Loucy (cell line): Measurements from ENCODE around the gene FLRT3.

Experiments used
- H2AFZ ChIP-seq: fragments of 200-600 bp; sonication (generic); 2 replicates; pipeline ENCODE4 v1.6.0; 2016; ENCODE audit warnings: antibody characterized with exemption, mild to moderate bottlenecking, low read length, moderate library complexity
- H3F3A ChIP-seq: fragments of 200-600 bp; 2 replicates; pipeline ENCODE4 v1.6.0; 2016; ENCODE audit warnings: antibody characterized with exemption, low read depth, mild to moderate bottlenecking
- H3K27me3 ChIP-seq: fragments of 200-600 bp; sonication (generic); 2 replicates; pipeline ENCODE4 v1.6.1; 2014; ENCODE audit warnings: low read length, mild to moderate bottlenecking; ENCODE audit not compliant: insufficient read depth, poor library complexity, severe bottlenecking
- H3K36me3 ChIP-seq: fragments of 200-600 bp; sonication (generic); 2 replicates; pipeline ENCODE4 v1.6.1; 2016; ENCODE audit warnings: low read length; ENCODE audit not compliant: insufficient read depth
- H3K4me1 ChIP-seq: fragments of 200-600 bp; sonication (generic); 2 replicates; pipeline ENCODE4 v1.5.1; 2014; ENCODE audit warnings: low read length, mild to moderate bottlenecking; ENCODE audit not compliant: insufficient read depth, poor library complexity, severe bottlenecking
- H3K4me2 ChIP-seq: fragments of 200-600 bp; sonication (generic); 2 replicates; pipeline ENCODE4 v1.6.0; 2014; ENCODE audit warnings: antibody characterized with exemption, low read length, low read depth, mild to moderate bottlenecking; ENCODE audit not compliant: poor library complexity, severe bottlenecking
- H3K4me3 ChIP-seq: fragments of 200-600 bp; sonication (generic); 2 replicates; pipeline ENCODE4 v1.5.1; 2014; ENCODE audit warnings: low read length, mild to moderate bottlenecking, mixed read lengths; ENCODE audit not compliant: poor library complexity, severe bottlenecking
- H3K79me2 ChIP-seq: fragments of 200-600 bp; sonication (generic); 2 replicates; pipeline ENCODE4 v1.6.1; 2014; ENCODE audit warnings: low read length; ENCODE audit not compliant: insufficient read depth
- H3K9ac ChIP-seq: fragments of 200-600 bp; sonication (generic); 2 replicates; pipeline ENCODE4 v1.6.0; 2014; ENCODE audit warnings: mild to moderate bottlenecking, low read depth, low read length, moderate library complexity; ENCODE audit not compliant: poor library complexity, severe bottlenecking
- H3K9me2 ChIP-seq: fragments of 200-600 bp; sonication (generic); replicated peaks from 2 replicates; pipeline ENCODE4 v1.6.1; 2016; ENCODE audit warnings: low read depth, low read length, mixed read lengths
- H3K9me3 ChIP-seq: fragments of 200-600 bp; sonication (generic); 2 replicates; pipeline ENCODE4 v1.6.1; 2014; ENCODE audit warnings: mild to moderate bottlenecking, antibody characterized with exemption, low read length, low read depth; ENCODE audit not compliant: insufficient read depth
- H4K20me1 ChIP-seq: fragments of 200-600 bp; sonication (generic); 2 replicates; pipeline ENCODE4 v1.6.0; 2014; ENCODE audit warnings: antibody characterized with exemption, low read length, mild to moderate bottlenecking; ENCODE audit not compliant: insufficient read depth, poor library complexity, severe bottlenecking
- CTCF ChIP-seq: fragments of 200-600 bp; sonication (generic); conservative IDR thresholded peaks from 2 replicates; pipeline ENCODE4 v1.5.1; 2014; ENCODE audit warnings: mild to moderate bottlenecking, antibody characterized with exemption, low read length
- EZH2phosphoT487 ChIP-seq: fragments of 200-600 bp; IDR thresholded peaks from 2 replicates; pipeline ENCODE4 v1.6.1; 2018; ENCODE audit warnings: antibody characterized with exemption, mild to moderate bottlenecking, moderate library complexity, borderline replicate concordance

The FLRT3 gene

GRCh38 chr20:14295238-14295637, 42.2 kb downstream of the FLRT3 start:
- Histone ChIP-seq H3K4me2 (no peak overlapping the region), H3K4me1 (no peaks in the 10 kb centered on the region), H3K9me2 (no peaks in the 10 kb centered on the region), H3K9me3 (no peaks in the 10 kb centered on the region), H3K9ac (no peak overlapping the region), H4K20me1 (no peaks in the 10 kb centered on the region), H3K4me3 (no peak overlapping the region), H3K36me3 (no peaks in the 10 kb centered on the region), H3K79me2 (no peaks in the 10 kb centered on the region), H2AFZ (no peak overlapping the region), H3F3A (no peaks in the 10 kb centered on the region), H3K27me3 (no peaks in the 10 kb centered on the region)
- TF ChIP-seq CTCF (no peak), EZH2phosphoT487 (no peak)

GRCh38 chr20:14291502-14291901, 45.9 kb downstream of the FLRT3 start:
- no peaks in the 10 kb centered on the region for H3F3A ChIP-seq
- no peaks in the 10 kb centered on the region for H4K20me1 ChIP-seq
- no peaks in the 10 kb centered on the region for H3K36me3 ChIP-seq
- H3K9ac ChIP-seq: no peak overlapping the region
- no peaks in the 10 kb centered on the region for H3K27me3 ChIP-seq
- no peak for TF ChIP-seq EZH2phosphoT487
- TF ChIP-seq CTCF: no peak
- no peak overlapping the region for H3K4me3 ChIP-seq
- no peaks in the 10 kb centered on the region for H3K79me2 ChIP-seq
- H2AFZ ChIP-seq: no peak overlapping the region
- H3K4me1 ChIP-seq: no peaks in the 10 kb centered on the region
- H3K9me3 ChIP-seq: no peaks in the 10 kb centered on the region
- H3K9me2 ChIP-seq: no peaks in the 10 kb centered on the region
- H3K4me2 ChIP-seq: no peak overlapping the region

- Histone ChIP-seq H3K4me3 (no peak overlapping the region), H2AFZ (no peak overlapping the region), H3K79me2 (no peaks in the 10 kb centered on the region), H3K4me2 (no peak overlapping the region), H3K9ac (no peak overlapping the region), H3K27me3 (no peaks in the 10 kb centered on the region), H3K36me3 (no peaks in the 10 kb centered on the region), H4K20me1 (no peaks in the 10 kb centered on the region), H3F3A (no peaks in the 10 kb centered on the region), H3K9me3 (no peaks in the 10 kb centered on the region), H3K9me2 (no peaks in the 10 kb centered on the region), H3K4me1 (no peaks in the 10 kb centered on the region)
- TF ChIP-seq EZH2phosphoT487 (no peak), CTCF (no peak)
Observed at GRCh38 chr20:14288341-14289330, 48.8 kb downstream of the FLRT3 start.
